HG02678 (cell line): ENCODE measurements around the gene C2orf81.
"Not testable (repeated sequence)": the region's sequence is repeated elsewhere in the genome, so short reads cannot be mapped to it uniquely, and the experiment has no call there.

Experiments used
- ATAC-seq: cut with Tn5 transposase; IDR thresholded peaks from one replicate; pipeline ENCODE4 v1.9.1; 2021; ENCODE audit warnings: mild to moderate bottlenecking, moderate library complexity; ENCODE audit not compliant: unreplicated experiment

C2orf81 gene

DNA sequence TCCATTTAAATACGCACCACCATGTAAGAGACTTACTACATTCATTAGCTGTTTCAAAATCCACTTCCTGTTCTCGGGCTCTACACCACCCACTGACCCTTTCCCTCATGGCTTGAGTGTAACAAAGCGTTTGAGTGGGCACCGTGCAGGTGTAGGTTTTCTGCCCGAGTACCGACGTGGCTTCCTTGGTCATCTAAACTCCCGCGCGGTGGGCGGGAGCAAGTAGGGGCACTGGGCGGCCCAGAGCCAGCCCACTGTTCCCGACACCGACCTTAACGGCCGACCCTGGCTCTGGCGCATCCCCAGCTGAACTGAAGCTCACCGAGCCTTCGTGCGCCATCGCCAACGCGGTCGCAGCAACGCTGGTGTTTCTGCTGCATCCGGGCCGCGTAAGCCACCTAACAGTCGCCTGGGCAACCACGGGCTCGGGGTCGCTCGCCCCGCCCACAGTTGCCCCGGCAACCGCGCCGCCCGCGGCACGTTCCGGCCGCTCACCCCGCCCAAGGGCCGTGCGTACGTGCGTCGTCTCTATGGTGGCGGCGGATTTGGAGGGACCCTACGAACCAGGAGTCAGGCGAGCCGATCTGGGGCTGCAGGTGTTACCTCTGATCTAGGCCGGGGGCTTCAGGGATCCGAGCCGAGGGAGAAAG, at the start of gene C2orf81, which contains the start of gene WDR54:
C2orf81 (minus strand) TSS at position 399 of the 650 bp plus-strand sequence; CDS start at position 340, 59 bp downstream.
WDR54 (plus strand) TSS at position 510 of the 650 bp plus-strand sequence. CDS start 424 bp downstream, outside the sequence.
- ATAC-seq = peak; percentile 95

DNA sequence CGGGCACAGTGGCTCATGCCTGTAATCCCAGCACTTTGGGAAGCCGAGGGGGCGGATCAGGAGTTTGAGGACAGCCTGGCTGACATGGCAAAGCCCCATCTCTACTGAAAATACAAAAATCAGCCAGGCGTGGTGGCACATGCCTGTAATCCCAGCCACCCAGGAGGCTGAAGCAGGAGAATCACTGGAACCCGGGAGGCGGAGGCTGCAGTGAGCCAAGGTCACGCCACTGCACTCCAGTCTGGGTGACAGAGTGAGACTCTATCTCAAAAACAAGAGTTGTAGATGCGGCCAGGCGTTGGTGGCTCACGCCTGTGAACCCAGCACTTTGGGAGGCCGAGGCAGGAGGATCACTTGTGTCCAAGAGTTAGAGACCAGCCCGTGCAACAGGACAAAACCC, 49.3 kb upstream of the C2orf81 start:
- ATAC-seq = not testable (repeated sequence)

DNA sequence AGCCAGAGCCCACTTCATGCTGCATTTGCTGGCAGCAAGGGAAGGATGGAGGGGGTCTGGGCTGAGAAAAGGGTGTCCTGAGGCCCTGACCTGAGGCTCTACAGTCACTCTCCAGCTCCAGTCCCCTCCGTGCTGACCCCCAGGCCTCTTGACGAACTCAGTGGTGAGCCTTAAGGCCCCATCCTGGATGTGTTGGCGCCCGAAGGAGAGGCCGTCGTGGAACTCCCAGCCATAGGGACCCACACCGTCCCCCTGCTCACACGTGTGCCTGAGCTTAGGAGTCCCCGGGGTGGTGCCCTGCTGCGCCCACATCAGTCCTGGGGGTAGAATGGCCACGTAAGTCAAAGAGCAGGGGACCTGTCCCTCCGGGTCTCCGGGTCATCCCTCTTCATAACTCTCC, 43.0 kb upstream of the C2orf81 start:
- ATAC-seq = no peak

DNA sequence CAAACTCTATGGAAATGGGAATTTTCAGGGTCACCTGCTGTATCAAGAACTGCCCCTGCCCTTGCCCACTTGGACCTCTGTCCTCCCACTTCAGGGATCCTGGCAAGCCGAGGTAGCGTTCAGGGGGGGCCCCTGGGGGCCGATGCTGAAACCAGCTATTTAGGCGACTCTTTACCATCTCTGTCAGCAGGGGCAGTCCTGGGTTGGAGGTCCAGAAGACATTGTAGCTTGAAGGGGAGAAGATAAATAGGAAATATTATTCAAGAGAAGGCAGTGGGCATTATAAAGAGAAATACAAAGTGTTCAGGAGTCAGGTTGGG, 41.3 kb upstream of the C2orf81 start:
- ATAC-seq = no peak

DNA sequence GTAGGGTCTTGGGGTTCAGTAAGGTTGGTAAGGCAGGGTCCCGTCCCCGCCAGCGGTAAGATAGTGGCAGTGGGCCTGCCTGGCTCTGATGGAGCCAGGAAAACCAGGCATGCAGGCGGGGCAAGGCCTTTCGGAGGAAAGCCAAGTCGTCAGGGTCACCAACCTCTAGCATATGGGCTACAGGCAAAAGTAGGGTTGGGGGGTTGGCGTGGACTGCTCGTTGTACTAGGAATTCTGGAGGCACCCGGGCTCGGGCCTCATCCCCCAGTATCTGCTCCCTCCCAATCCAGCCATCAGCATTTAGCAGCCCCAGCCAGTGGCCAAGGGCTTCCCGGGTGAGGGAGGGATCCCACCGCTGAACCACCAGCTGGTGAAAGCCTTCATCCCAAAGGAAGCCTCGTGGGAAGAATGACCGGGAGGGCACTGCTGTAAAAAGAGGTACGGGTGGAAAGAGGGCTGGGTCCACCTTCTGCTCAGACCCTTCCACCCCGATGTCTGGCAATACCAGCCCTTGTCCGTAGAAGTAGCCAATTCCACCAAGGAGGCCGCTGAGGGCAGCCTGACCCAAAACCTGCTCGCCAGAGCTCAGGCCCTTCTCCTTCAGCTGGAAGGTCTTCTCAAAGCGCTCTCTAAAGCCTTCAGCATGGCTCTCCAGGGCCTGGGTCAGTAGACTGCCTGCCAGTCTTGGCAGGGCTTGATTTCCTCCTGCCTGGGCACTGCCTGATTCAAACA, 40.8 kb upstream of the C2orf81 start:
- no peak for ATAC-seq

DNA sequence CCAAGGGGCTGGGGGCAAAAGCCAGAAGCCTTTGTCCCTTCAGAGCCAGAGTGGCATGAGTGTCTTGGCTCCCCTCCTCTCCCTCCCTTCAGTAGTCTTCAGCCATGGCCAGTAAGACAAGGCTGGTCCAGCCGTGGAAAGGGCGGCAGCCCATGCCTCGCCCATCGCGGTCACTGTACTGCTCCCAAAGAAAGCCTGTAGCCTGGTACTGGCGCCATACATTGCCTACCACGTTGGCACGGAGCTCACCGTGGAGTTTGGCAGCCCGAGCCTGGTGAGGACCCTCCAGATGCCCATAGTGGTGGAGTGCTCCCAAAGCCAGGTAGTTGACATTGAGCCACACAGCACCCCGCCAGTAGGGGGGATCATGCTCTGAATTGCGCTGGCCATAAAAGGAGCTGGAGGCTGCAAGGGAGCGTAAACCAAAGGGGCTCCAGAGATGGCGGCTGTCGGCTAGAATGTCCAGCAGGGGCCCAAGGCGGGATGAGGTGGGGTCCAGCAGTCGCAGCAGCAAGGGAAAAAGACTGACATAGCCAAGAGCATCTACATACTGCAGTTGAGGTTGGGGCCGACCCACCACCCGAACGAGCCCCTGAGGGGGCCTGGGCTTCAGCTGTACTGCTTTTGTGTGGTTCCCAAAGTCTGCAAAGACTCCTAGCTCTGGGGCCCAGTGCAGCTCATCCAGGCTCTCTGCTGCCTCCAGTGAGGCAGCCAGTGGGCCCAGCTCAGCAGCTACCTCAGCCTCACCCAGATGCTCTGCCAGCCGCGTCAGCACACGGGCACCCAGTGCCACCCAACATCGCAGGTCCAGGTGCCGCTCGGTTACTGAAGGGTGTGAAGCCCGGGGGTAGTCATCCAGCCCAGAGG, 40.0 kb upstream of the C2orf81 start:
- ATAC-seq = no peak

DNA sequence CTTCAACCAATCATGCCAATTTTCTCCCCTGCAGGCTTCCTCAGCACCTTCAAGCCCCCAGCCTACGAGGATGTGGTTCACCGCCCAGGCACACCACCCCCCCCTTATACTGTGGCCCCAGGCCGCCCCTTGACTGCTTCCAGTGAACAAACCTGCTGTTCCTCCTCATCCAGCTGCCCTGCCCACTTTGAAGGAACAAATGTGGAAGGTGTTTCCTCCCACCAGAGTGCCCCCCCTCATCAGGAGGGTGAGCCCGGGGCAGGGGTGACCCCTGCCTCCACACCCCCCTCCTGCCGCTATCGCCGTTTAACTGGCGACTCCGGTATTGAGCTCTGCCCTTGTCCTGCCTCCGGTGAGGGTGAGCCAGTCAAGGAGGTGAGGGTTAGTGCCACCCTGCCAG, 38.8 kb upstream of the C2orf81 start:
- ATAC-seq = not testable (repeated sequence)

DNA sequence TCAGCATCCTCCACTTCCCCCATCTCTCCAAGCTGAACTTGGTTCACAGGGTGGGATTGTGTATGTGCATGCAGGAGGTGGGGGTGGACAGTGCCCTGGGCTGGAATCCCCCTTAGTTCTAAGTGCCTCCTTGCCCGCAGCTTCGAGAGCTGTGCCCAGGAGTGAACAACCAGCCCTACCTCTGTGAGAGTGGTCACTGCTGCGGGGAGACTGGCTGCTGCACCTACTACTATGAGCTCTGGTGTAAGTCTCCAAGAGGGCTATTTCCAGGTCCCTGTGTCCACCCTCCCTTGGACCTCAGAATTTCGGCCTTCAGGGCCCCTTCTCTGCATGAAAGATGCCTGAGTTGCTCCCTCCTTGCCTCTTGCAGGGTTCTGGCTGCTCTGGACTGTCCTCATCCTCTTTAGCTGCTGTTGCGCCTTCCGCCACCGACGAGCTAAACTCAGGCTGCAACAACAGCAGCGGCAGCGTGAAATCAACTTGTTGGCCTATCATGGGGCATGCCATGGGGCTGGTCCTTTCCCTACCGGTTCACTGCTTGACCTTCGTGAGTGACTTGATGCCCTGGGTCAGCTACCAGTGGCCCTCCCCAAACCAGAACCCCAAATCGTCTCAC, 38.2 kb upstream of the C2orf81 start:
- not testable (repeated sequence) for ATAC-seq

DNA sequence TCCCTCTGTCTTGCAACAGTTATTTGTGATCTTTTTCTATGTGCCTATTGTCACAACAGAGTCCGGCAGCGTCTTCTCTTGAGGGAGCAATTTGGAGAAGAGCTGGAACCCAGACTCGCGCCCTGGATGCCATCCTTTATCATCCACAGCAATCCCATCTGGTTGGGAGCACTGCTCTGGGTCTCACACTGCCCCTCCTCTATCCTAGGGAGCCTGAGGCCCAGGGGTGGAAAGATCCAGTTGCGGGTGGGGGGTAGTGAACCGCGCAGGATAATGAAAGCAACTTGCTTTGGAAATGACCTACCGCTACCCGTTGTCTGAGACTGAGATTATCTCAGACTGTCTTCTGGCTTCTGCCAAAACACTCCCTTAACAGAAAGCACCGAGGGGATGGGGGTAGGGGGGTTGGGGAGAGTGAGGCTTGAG, 37.5 kb upstream of the C2orf81 start:
- no peak for ATAC-seq

DNA sequence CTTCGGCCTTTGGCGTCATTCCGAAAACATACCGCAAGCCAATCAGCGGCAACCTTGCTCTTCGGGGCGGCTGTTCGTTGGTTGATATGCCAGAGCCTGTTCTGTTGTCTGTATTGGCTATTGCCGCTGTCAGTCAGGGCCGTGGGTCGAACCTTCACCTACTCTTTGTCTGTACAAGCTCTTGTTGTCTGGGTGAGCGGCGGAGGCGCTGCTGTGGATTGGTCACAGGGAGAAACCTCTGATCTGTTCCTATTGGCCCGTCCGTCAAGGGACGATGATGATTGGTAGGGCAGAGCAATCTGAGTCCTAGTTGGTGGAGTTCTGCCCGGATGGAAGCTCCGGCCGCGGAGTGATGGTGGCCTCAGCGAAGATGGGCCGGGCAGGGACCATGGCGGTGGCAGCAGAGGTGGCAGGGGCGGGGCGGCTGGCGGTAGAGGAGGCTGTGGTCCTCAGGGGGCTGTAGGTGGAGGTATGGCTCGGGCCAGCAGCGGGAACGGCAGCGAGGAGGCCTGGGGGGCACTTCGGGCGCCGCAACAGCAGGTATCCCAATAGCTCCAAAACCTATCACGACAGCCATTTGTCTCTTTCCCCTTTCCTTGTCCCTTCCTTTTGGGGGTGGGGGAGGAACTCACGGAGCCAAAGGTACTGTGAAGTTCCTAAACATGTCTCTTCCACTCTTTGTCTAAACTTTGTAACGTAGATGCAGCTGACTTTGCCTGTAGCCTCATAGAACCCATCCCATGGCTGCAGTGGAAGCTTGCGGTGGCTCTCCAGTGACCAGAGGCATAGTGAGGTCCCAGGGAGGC, 36.9 kb upstream of the C2orf81 start, which contains the start of gene WBP1:
WBP1 (plus strand) TSS at position 307 of the 806 bp plus-strand sequence; CDS start at position 472, 165 bp downstream.
- ATAC-seq = peak; percentile 83

DNA sequence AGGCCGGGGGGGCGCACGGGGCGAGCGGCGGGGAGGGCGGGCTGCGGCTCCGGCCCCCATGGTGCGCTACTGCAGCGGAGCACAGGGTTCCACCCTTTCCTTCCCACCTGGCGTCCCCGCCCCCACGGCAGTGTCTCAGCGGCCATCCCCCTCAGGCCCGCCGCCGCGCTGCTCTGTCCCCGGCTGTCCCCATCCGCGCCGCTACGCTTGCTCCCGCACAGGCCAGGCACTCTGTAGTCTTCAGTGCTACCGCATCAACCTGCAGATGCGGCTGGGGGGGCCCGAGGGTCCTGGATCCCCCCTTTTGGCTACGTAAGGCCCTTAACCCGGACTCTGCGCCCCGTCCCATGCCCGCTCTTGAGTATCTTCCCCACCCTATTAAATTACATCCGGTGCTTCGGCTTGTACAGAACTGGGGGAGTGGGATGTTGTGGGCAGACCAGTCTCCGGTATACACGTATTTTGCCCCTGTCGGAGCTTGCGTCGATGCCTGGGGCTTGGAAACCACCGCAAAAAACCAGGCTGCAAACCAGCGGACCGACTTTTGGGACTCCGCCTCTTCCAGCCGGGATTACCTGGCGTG, 36.2 kb upstream of the C2orf81 start:
- peak; percentile 33 for ATAC-seq

DNA sequence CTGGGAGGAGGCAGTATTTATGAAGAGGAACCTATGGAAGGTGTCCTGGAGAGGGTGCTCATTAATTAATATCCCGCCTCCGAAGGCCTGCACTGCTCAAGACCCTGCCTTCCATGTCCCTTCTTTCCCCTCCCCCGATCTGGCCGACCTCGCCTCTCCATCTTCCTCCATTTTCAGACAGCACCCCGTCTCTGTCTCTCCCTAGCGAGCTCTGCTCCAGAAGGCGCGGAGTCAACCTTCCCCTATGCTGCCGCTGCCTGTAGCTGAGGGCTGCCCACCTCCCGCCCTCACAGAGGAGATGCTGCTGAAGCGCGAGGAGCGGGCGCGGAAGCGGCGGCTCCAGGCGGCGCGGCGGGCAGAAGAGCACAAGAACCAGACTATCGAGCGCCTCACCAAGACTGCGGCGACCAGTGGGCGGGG, 35.7 kb upstream of the C2orf81 start:
- no peak for ATAC-seq

DNA sequence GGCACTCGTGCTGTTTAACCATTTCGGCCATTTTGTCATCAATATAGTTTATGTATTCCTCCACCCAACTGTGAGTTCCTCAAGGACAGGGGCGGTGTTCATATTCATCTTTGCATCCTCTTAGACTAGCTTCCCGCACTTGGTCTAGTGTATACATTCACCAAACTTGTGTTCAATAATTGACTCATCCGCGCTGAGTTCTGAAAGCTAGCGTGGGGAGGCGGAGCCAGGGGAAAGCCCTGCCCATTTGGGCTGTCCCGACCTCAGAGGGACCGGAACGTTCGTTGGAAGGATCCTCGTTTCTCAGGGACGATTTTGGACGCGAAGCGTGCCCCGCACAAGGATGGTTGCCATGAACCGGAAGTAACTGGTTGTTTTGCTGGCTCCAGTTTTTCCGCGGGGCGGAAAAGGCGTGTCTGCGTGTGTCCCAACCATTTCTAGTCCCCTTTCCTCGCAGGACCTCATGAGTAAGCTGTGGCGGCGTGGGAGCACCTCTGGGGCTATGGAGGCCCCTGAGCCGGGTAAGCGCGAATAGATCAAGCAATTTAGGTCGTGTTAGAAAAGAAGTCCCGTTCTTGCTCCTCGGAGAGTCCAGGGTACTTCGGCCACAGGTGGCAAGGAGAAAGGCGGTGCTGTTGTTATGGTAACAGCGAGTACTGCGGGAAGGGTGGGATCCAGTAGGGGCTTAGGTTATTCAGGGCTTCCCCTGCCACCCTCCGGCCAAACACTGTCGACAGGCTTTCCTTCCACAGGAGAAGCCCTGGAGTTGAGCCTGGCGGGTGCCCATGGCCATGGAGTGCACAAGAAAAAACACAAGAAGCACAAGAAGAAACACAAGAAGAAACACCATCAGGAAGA, 33.5 kb upstream of the C2orf81 start, which contains the start of gene INO80B:
INO80B (plus strand) TSS at position 434 of the 858 bp plus-strand sequence; CDS start at position 464, 30 bp downstream.
- peak; percentile 39 for ATAC-seq

DNA sequence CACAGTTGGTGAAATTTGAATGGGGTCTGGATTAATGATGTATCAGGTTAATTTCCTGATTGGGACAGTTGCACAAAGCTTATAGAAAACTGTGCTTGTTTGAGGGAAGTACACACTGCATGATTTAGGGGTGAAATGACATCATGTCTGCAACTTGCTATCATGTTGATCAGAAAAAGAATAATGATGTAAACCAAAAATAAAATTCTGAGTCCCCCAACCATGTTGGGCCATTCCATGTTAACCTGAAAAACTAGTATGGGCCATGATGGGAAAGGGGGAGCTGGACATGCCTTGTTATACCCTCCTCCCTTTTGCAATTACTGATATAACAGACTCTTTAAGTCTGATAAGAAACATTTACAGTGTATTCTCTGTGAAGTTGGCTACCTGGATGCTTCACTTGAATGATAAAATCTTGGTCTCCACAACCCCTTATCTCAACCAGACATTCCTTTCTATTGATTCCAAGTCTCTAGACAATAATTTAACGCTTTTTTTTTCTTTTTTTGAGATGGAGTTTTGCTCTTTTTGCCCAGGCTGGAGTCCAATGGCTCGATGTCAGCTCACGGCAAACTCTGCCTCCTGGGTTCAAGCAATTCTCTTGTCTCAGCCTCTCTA, 29.3 kb upstream of the C2orf81 start:
- ATAC-seq = no peak

DNA sequence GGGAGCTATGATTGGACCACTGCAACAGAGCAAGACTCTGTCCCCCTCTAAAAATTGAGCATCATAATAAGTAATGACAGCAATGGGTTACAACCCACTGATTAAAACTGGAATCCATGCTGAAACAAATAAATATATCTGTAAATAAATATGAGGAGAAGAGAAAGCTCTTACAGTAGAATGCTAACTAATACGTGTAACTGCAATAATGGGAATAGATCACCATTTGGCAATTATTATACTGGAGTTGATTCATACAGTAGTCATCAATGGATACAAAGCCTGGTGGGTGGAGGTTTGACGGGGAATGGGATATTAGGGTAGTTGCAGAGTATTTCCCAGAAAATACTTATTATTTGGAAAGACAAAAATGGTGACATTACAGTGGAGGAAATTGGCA, 27.4 kb upstream of the C2orf81 start:
- no peak for ATAC-seq

DNA sequence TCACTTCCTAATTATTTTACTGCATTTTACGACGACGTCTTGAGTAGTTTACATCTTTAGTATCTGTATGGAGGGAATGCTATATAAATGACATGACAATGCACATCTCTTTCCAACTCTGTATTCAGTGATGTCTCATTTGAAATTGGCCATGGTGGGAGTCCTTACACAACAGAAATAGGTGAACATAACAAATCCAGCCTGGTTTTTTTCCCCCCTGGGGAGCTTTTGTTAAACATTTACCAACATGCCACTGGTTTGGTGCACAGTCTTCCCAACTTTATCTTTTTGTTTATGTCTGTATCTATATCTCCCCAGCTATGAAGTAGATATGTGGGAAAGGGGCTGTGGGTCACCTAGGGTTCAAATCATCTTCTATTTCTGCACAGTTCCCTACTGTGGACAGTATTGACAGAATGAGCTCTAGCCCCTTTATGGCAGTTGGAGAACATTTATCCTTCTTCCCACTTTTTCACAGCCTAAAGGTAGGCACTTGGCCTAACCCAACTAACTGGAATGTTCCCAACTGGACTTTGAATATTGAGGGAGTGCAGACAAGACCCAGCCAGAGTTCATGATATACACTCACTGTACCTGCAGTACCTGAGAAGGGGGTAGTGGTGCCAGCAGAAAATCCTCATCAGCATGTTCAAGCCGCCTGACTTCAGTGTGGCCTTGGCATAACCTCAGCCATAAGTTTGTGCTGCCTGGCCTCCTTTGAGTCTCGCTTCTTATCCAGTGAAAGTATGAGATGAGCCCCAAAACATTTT, 26.0 kb upstream of the C2orf81 start:
- no peak for ATAC-seq
